Hematopoietic multipotent progenitor cell treated with erythropoietin and hydrocortisone succinate and interleukin-3 and kit ligand, for 15 days (in vitro differentiated cells): ENCODE results near the gene DDI2.
A peak's percentile ranks its signal among the peaks of the same experiment; 100 is the strongest.
"Not testable (repeated sequence)": the region's sequence is repeated elsewhere in the genome, so short reads cannot be mapped to it uniquely, and the experiment has no call there.

Source experiments
- DNase-seq: peaks from one replicate; pipeline ENCODE4 v3.0.0-alpha.2; 2015; ENCODE audit warnings: low spot score

The DDI2 gene

DNA sequence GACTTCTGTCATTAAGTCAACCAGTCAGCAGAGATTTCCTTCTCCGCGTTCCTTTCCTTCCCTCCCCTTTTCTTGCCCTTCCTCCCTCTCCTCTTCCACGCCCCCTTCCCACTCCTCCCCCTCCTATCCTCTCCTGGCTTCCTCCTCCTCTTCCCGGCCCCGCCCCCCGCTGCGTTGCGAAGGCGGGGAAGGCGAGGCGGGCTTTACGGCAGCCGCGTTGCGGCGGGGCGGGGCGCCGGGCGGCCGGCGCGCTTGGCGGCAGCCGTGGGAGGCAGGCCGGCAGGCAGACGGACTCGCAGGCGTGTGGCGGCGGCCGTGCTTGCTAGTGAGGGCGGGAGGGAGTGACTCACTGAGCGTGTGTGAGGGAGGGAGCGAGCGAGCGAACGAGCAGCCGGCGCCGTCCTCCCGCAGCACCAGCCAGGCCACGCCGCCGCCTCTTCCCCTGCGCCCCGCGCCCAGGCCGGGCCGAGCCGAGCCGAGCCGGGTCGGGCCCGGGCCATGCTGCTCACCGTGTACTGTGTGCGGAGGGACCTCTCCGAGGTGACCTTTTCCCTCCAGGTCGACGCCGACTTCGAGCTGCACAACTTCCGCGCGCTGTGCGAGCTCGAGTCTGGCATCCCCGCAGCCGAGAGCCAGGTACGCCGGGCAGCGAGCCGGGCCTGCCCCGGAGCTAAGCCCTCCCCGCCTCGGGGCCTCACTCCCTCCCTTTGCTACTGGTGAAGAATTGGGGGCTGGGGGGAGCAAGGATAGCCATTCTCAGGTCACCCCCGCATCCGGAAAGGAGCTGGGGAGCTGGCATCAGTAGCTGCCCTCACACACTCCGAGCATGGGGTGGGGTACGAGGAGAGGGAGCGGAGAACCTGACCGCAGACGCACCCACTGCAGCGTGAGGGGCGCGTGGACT is at the start of gene DDI2:
Gene DDI2 (plus strand): TSS at position 286 of the 904 bp plus-strand sequence. CDS start 213 bp downstream, at position 499.
- DNase-seq, result peak; percentile 93

DNA sequence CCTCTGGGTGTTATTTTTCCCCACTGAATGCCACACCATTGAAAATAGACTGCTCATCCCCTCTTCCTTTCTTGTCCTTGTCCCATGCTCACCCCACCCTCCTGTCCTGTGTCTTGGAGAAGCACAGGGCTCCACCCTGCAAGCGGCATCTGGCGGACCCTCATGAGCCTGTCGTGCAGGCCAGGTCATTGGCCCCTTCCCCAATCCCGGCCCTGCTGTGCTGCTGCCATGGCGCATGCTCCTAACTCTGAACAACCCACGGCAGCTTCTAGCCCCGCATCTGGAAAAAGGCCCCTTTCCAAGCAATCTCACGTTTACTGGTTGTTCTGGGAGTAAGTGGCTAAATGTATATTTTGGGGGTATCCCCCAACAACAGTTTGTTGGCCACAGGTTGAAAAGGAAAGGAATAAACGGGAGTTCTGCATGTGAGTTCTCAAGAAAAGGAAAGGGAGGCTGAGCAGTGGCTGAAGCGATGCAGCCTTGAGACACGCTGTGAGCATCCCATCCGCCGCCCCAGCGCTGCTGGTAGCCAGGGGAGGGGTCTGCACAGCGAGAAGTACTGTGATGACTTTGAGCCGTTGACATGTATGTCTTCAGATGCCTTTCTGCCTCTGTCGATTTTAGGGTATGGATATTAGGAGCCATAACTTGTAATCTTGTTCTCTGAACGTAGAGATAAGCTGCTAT is 48.7 kb upstream of the DDI2 start:
- no peak for DNase-seq

DNA sequence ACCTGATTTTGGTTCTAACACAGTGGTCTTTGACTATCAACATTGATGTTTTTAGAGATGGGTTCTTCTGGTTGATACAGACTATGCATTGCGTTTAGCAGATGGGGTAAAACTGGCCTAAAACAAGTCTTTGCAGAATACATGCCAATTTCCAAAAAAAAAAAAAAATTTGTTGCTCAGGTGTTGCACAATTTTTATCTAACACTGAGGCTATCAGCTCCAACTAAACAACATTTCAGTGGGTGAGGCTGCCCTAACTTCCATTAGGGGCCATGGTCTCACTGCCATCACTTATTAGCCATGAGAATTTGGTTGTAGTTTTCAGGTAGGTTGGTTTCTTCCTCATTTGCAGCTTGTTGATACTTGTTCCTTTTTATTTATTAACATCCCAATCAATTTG is 46.4 kb upstream of the DDI2 start:
- no peak for DNase-seq

DNA sequence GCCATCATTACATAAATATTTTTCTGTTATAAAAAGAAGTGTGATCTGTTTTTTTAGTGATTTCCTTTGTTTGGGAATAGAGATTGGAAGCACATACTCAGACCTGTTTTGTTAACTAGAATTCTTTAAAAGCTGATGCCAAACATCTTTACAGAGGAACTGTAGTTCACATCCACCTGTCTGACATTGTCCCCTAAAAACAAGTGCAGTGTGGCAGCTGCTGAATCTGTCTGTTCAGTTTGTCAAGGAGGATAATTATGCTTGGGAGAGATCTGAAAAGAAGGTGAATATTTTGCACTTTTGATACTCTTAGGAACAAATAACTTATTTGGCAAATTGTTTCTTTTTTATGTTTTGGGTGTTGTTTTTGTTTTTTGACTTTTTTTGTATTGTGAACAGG is 46.0 kb upstream of the DDI2 start:
- no peak for DNase-seq

DNA sequence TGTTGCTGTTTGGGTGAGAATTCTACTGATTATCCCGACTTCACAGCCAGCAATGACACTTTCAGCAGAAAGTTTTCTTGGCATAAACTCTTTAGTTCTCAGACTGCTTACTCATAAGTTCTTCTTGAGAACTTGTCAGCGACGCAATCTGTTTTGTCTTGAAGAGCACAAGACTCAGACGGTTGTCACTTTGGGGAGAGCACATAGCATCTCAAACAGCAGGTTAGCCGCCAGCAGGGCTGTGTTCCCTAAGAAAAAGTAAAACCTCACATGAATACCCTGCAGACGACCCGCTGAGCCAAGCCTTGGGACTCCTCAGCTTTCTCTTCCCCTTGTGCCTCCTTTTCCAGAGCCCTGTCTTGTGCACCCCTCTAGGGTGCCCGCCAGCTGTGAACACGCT is 43.8 kb upstream of the DDI2 start:
- DNase-seq, result no peak

DNA sequence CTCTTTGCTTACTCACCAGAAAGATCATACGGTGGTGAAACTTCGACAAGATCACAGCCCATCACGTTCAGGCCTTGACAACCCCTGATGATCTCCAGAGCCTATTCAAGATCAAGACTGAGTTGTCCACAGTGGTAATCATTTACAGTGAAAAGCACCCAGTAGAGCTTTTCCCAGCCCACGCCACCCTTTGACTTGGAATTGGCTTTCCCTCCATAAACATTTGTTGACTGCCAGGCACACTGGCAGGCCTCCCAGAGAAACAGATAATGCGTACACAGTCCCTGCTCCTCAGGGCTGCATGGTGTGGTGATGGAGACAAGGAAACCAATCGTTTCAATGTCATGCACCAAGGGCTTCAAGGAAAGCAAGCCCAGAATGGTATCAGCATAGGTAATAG is 42.5 kb upstream of the DDI2 start:
- DNase-seq, result no peak

DNA sequence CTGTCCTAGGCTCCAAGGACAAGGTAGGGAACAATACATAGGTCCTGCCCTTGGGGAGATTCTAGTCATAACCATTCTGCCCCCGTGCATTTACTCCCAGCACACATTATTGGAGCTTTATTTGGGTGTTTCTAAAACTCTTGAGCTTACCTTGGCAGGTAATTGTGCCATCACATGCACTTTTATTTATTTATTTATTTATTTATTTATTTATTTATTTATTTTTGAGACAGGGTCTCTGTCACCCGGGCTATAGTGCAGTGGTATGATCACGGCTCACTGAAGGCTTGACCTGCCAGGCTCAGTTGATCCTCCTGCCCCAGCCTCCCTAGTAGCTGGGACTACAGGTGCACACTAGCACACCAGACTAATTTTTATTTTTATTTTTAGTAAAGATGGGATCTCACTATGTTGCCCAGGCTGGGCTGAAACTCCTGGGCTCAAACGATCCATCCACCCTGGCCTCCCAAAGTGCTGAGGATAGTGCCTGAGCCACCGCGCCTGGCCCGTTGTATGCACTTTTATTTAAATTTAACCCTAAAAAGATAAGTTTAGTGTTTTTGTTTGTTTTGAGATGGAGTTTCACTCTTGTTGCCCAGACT is 41.6 kb upstream of the DDI2 start:
- no peak for DNase-seq

DNA sequence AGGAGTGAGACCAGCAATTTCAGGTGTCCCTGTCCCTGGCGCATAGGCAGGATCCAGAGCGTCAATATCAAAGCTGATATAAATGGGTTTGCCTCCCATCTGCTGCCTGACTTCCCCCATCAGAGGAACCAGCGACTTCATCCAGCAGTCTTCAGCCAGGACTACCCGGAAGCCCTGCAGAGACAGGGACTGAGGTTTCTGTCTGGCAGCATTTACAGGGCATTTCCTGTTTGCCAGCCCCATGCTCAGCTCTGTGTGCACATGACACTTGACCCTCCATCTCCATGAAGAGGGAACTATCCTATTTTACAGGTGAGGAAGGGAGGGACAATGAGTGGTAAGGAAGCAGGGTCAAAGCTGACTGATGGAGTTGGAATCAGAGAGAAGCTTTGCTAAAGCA is 39.6 kb upstream of the DDI2 start:
- no peak for DNase-seq

DNA sequence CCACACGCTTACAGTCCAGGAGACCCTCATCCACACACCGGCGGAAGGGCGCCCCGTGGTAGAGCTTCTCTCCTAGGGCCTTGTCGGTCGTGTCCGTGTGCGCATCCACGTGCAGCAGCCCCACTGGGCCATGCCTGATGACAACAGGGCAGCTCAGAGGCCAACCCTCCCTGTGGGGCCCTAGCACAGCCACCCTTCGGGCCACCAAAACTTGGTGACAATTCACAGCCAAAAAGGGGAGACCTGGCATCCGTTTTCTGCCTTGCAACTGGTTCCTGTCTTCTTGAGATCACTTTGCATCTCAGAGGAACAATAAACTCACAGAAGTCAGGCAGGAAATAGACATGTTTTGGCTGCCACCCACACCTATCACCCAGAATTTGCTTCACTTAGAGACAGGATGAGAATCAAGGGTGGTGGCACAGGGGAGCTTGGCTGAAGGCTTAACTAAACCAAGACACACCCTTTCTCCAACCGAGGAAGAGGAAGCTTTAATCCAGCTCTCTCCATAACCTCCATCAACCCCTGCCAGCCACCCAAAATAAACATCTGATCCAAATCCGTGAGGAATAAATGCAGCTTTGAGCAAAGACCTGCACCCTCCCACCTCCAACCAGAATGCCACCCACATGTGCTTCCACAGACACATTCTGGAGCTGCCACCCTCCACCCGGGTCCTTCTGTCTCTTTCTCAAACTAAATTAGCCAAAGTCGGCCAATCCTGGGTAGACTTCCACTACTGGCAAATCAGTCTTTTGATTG is 38.2 kb upstream of the DDI2 start:
- no peak for DNase-seq

DNA sequence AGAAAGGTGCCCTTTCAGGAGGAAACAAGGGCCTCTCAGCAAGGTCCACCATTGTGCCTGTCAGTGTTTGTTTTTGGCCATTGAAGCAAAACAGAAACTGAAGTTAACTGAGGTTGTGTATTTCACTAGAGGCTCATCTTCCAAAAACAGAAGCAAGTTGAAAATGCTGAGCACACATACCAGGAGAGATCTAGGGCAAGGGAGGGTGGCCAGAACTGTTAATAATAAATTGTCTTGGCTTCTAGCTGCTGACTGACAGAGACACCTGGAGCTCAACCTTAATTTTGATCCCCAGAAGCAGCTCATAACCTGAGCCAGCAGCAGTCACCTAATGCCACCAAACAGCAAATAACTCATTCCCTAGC is 37.6 kb upstream of the DDI2 start:
- DNase-seq, result no peak

DNA sequence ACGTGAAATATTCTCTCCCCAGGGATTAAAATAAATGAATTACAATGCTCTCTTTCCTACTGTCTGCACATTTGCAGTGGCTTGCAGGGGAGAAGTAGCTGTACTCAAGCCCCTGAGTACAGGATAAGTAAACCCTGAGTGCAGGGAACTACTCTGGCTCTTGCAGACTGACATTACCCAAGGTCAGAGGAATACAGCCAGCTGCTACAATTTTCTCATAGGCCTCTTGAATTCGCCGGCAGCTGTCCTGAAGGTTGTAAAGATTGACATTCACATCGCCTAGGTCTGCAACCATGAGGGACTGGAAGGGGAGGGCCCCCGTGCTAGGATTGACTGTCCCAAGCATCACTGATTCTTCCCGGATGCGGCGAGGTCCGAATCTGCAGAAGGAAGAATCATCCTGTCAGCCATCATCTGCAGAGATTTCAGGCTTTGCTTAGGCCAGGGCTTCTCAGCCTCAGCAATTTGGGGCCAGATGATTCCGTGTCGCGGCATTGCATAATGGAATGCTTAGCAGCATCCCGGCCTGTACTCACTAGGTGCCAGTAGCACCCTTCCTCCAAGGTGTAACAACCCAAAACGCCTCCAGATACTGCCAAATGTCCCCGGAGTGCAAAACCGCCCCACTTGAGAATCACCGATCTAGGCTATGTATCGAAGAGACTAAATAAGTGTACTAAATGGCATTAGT is 34.1 kb upstream of the DDI2 start:
- no peak for DNase-seq

DNA sequence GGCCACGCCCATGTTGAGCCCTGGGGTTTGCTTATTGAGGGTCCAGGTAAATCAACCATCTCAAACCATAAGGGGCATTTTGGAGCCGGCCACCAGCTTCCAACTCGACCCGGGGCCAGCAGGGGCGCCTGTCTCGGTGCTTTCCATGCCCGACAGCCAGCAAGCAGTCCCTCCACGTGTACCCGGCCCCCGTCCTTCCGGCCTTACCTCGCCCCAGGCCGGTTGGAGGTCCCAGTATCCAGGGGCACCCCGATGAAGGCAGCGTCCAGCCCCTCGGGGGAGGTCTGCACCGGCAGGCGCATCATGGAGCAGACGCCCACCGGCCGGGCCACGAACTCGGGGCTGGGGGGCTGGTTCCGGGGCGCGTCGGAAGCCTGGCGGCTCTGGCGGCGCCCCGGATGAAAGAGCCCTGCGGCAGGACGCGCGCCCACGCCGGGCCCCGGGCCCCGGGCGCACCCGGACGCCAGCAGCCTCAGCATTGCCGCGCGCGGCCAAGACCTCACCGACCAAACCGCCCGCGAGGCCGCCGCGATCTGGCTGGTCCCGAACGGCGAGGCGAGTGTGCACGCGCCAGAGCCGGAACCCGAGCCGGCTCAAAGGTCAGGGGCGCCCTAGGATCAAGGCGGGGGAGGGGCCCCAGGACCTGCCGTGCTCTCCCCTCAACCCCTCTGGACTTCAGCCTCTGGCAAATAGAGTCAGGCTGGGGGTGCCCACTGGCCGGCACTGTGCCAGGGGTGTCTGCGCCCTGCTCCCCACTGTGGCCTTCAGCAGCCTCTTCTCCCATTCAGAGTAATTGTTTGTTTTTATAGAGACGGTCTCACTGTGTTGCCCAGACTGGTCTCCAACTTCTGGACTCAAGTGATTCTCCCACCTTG is 32.5 kb upstream of the DDI2 start, which contains the start of gene AGMAT:
Gene AGMAT (minus strand): TSS at position 563 of the 875 bp plus-strand sequence. CDS start 84 bp downstream, at position 479.
- DNase-seq, result no peak

DNA sequence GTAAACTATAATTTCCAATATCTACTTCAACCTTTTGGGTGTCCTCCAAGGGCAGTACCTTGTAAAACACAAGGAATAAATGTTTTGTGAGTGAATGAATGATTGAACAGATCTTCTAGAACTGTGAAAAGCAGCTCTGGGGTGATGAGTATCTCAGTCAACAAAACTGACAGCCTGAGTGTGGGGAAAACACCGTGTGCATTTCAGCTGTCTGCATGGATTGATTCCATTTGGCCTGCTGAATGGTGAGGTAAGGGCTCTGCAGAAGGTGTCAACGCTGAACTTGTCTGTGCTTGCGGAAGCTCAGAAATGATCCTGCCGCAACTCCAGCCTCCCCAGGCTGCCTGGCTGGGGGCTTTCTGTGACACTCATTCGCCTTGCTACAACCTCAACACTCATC is 25.0 kb upstream of the DDI2 start:
- no peak for DNase-seq

DNA sequence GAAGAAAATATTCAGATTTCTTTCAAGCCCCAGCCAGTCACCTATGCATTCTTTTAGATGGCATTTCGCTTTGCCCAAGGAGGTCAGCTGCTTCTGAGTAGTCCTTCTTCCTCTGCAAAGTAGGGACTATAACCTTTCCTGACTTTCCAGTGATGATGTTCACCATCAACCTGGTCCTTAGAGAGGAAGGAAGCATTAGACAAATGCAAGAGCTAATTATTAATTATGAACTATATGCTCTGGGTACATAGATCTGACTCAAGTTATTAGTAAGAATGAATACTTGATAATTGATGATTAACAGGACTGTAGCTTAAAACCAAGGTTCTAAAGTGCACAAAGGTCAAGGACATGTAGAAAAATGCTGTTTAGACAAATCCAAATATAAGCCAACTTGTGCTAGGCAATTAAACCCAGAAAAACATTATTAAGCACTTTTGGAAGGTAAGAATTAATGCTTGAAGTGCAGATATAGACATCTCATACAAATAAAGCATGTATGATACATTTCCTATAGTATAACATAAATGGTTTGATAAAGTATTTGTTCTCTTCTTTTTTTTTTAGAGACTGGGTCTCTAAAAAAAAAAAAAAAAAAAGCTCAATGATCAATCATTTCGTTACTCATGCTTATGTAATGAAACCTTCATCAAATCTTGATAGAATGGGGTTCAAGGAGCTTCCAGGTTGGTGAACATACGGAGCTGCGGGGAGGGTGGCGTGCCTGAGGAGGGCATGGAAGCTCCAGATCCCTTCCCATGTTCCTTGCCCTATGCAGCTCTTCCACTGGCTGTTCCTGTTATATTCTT is 21.2 kb upstream of the DDI2 start:
- DNase-seq, result no peak

DNA sequence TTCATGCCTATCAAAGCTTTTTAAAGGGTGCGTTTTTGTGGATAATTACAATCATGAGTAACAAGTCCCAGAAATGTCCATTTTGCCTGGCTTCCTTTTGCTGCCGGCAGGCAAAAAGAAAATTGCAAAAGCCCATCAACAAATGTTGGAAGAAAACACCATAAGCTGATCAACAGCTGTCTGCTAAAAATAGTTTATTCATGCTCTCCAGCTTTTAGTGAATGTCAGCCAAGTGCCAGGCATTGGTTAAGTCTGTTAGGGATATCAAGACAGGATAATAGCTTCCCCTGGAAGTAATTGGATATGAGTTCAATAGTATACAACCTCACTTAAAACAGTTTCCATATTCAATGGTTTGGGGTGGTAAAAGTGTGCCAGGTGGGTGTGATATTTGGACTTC is 18.8 kb upstream of the DDI2 start:
- DNase-seq, result no peak

DNA sequence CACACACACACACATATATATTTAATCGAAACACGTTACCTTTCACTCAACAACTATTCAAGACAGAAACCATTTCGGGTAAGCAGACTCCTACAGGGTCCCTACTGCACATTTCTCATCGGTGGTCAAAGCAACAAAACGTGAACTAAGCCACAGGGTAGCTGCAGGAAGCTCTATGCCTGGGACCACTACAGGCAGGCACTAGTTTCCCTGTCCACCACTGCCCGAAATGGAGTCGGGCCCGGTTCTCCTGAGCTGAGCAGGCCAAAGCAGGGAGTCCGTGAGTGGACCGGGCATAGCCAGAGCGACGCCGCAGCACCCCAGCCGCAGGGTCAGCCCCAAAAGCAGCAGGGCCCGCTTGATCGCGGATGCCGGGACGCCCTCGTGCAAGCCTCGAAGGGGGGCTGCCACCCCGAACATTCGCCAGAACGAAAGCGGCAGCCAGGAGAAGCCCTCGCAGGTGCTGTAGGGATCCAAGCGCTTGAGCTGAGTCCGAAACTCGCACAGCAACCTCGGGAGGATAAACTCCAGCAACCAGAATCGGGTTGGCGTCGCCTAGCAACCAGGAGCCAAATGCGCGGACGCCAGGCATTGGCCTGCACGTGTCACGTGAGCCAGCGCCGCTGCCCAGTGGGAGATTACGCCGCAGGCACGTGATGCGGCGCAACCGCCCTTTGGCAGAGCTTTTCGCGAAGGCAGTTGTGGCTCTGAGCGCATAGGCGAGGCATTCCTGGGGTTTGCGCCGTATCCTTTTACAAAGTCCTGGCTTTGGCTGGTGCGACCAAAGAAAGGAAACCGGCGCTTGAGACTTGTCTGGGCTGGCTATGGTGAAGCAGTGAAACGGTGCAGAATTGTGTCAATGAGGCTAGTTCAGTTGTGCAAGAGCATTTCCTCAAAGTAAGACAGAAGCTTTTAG is 13.9 kb upstream of the DDI2 start:
- DNase-seq, result peak; percentile 97

DNA sequence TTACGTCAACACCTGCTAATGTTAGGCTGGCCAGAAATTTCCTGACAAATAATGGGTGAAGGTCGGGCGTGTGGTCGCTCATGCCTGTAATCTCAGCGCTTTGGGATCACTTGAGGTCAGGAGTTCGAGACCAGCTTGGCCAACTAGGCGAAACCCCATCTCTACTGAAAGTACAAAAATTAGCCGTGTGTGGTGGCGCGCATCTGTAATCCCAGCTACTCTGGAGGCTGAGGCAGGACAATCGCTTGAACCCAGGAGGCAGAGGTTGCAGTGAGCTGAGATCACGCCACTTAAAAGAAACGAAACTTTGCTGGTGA is 13.3 kb upstream of the DDI2 start:
- not testable (repeated sequence) for DNase-seq

DNA sequence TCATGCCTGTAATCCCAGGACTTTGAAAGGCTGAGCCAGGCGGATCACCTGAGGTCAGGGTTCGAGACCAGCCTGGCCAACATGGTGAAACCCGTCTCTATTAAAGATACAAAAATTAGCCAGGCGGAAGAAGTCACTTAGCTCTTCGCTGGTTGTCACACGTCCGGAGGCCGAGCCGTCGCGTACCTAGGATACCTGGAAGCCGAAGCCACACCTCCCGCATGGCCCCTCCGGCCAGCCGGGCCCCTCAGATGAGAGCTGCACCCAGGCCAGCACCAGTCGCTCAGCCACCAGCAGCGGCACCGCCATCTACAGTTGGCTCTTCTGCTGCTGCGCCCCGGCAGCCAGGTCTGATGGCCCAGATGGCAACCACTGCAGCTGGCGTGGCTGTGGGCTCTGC is 12.9 kb upstream of the DDI2 start:
- DNase-seq, result not testable (repeated sequence)
